Measurements from ENCODE around the gene CCNK.

GRCh38 chr14:99445931-99446330 lies 35.3 kb upstream of the CCNK start:
- TF ChIP-seq CTCF (IDR thresholded peaks at IDR 0.05), result no peak
- no peak for TF ChIP-seq POLR2A (IDR thresholded peaks at IDR 0.05)
